Epidermal melanocyte (primary cell): Measurements from ENCODE around the gene FRAS1.
"Not testable (repeated sequence)": the region's sequence is repeated elsewhere in the genome, so short reads cannot be mapped to it uniquely, and the experiment has no call there.

Experiments
- DNase-seq: peaks from one replicate; pipeline ENCODE4 v3.0.0; 2011; ENCODE audit warnings: low spot score; ENCODE audit not compliant: insufficient read length

FRAS1 gene

DNA sequence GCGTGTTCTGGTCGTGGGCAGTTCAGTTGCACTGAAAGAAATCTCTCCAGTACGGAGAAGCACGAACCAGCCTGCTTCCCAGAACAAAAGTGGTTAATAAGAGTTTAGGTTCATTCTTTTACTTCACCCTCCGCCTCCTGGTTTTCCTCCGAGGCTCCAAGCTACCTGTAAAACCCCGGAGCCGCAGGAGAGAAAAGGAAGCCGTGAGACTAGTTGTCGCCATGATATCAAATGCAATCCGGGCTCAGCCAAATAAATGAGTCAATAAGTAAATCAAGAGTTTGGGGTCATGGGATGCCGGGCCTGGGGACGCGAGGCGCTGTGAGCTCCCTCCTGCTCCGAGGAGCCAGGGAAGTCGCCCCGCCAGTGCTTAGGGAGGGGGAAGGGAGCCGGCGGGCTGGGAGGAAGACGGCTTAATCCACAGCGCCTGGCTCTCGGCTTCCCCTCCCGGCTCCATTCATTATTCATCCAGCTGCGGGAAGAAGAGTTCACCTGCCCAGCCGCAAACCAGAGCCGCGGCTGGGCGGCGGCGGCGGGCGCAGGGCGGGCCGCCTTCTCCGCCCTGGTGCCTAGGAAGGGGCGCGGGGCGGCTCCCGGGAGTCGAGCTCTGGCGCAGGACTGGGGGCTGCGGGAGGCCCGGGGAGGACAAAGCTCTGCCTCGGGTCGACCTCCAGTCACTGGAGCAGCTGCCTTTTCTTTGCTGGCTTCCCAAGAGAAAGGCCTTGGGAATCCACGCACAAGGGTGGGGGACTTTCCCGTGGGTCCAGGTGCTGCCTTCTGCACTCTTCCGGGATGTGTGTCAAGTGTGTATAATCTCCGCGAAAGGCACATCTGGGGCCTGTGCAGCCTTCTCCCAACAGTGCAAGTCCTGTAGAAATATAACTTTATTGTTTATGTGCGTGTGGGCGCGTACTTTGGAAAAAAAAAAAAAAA, 1.7 kb downstream of the FRAS1 start:
- DNase-seq = no peak

DNA sequence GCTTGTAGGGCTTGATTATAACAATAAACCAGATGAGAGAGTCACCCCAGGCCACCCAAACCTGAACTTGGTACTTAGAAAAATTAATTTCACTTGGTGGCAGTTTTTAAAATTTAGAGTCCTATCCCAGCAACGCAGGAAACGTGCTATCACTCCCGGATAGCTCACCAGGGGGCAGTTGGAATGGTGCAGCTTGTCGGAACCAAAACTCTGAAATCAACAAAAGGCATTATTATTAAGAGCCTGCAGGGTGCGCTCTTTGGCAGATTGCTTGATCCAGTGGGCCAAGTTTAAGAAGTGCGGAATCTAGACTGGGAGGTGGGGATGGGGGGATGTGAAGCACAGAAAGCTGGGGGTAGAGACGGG, 2.4 kb downstream of the FRAS1 start:
- peak; percentile 54 for DNase-seq

DNA sequence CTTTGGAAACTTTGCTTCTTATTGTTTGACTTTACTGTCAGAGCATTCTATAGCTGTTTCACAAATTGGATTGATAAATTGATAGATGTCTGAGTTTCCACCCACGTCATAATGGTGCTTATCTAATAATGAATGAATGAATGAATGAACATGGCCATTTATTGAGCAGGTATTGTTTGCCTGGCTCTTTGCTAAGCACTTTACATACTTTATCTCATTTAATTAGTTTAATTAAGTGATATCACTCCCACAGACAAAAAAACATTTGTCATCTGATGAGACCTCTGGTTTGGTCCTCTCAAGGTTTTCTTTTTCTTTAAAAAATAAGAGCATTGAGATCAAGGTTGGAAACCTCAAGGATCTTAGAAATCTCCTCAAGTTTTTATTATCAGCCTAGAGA, 2.8 kb downstream of the FRAS1 start:
- DNase-seq = no peak

DNA sequence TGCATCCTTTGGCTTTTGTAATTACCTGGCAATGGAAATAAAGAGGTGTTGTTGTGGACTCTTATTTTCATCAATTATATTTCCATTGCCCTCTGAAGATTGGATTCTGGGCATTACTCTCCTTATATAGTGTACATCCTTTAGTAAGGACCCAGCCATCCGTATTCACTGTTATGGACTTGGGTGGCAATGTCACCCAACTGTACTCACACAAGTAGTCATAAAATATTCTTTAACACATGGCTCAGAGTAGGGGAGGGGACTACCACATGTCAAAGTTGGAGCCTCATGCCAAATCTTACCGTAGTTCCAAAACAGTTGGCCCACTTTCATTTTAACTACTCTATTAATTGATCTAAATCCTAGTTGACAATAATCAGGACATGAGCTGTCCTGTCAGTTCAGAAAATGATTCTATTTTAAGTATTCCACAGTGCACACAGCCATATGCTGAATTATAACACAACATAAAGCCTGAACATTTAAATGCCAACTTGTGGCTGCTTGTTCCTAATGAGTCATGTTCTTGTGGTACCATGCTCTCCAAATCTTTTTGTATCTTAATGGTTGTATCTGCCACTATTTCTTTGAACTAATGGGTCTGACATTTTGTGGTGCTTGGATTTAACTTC, 4.9 kb downstream of the FRAS1 start:
- DNase-seq = no peak

DNA sequence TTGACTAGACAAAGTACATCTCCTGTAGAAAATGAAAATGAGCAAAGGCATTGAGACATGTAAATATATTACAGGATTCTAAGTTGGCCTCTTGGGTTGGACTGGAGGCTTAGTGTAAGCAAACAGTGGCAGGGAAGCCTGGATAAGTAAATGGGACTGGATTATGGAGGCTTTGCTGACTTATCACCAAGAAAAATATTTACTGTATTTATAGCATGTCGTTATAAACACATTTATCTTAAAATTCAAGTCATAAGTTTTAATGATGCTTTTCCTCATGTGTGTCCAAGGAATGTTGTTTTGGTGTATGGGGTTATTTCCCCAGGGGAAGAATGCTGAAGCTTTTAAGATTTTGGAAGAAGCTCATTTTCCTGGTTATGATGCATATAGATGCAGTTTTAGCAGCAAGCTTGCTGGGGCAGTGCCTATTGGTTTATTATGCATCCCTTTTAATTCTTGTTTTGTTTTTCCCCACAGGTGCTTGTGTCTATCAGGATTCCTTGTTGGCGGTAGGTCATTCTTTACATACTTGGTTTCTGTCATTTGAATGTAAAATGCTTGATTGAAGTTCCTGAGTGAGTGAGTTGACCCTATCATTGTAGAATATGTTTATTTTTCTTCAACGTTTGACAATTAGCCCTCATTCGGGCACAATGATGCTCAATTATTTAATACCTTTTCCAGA, 8.5 kb downstream of the FRAS1 start:
- no peak for DNase-seq

DNA sequence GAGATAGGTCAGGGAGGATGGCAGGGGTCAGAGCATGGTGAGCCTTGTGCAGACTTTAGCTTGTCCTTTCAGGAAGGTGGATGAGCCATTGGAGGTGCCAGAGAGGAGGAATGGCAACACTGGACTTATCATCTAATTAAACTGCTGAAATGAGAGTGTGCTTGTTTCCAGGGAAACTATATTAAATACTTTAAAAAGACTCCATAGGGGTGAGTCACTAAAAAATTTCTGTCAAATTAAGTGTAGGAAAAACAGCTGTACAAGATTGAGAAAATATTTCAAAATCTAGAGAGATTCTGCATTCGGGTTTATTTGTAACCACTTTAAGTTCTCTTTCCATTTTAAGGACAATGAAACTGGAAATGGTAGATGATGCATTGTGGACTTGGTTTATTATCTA, 11.4 kb downstream of the FRAS1 start:
- no peak for DNase-seq

DNA sequence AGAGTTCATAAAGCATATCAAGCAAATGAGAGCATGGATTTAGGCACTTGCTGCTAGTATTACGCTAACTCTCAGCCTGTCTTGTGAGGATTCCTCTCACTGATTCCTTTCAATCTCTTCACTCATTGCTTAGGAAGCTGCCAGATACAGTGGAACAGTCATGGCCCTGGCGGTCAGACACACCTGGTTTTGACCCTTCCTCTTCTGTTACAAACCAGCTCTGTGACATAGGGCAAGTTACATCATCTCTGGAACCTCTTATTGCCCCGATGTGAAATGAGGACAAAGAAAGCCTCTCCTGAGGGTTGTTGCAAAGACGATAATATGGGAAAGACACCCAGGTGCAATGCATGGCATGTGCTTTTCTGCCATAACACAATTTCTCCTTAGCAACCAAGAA, 12.2 kb downstream of the FRAS1 start:
- DNase-seq = no peak

DNA sequence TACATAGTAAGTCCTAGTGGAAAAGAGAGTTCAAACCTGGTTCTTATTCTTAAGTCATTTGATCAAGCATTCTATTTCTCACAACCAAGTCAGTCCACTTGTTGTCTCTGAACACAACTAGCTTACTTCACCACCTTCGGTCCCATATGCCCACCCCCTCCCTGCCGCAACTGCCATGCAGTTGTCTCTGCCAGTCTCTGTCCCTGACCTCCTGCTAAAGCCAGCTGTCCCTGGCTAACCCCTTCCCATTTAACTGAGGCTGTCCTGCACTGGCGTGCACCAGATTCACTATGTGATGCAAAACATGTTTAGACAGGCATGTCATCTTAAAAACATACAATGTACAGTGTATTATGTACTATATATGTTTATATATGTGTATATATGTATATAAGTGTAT, 12.7 kb downstream of the FRAS1 start:
- DNase-seq = no peak

DNA sequence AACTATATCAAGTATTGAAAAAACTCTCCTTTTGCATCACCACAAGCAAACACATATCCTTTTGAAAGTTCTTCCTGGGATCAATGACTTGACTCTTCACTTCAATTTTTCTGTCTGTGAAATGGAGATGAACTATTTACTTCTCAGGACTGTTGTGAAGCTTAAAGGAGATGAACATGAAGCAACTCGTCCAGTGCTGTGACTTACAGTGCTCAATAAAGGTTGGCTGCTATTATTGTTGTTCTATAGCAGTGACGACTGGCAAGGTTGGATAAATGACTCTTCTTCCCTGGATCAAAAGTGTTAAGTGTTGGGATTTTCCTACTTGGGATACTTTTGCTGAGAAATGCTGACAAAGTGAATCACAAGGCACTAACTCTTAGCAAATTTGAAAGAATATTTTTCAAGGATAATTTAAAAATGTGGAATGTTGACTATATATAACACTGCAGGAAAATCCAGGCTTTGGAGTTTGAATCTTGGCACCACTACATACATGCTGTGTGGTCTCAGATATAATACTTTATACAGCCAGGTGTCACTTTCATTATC, 13.7 kb downstream of the FRAS1 start:
- no peak for DNase-seq

DNA sequence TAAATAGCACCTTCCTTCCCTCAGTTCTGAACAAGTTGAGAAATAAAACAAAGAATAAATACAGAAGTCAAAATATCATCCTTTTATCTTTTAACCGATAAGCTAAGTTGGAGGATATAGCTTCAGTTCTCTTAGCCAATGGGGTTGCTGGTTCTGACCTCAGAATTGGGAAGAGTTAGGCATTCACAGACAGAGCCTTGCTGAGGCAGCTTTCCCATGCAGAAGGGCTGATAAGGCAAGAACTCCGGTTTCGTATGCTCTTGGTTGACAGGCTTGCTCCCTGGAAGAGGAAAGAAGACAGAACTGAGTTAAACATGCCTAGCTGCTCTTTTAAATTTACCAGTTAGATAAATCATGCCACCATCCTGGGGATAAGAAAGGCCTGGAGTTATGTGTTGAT, 17.6 kb downstream of the FRAS1 start:
- no peak for DNase-seq

DNA sequence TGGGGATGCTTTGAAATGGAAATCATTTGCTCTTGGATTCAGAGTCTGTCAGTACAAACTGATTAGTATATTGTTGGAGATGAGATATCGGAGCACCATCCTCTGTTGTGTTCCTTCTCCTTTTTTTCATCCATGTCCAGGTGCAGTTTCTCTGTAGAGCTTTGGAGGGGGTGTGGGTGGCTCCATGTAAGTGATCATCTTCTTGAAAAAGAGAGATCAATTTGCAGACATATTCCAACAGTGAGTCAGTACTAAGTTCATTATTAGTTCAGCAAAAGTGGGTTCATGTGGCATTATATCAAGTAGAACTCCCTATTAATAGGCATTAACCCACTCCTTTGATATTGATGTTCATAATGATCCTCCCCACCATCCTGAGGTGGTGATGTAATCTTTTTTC, 18.9 kb downstream of the FRAS1 start:
- no peak for DNase-seq

DNA sequence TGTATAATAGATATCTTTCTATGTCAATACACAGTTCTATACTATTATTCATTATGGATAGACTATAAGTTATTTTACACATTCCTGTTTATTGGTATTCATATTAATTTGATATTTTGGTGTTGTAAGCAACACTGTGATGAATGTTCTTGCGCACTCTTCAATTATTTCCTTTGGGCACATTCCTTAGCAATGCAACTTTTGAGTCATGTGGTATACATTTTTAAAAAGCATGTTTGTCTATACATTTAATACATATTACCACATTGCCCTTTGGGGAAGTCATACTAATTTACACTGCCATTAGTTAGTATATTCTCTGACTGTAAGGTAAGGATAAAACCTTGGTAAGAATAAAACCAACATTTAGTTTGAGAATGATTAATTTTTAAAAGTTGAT, 21.0 kb downstream of the FRAS1 start:
- no peak for DNase-seq

DNA sequence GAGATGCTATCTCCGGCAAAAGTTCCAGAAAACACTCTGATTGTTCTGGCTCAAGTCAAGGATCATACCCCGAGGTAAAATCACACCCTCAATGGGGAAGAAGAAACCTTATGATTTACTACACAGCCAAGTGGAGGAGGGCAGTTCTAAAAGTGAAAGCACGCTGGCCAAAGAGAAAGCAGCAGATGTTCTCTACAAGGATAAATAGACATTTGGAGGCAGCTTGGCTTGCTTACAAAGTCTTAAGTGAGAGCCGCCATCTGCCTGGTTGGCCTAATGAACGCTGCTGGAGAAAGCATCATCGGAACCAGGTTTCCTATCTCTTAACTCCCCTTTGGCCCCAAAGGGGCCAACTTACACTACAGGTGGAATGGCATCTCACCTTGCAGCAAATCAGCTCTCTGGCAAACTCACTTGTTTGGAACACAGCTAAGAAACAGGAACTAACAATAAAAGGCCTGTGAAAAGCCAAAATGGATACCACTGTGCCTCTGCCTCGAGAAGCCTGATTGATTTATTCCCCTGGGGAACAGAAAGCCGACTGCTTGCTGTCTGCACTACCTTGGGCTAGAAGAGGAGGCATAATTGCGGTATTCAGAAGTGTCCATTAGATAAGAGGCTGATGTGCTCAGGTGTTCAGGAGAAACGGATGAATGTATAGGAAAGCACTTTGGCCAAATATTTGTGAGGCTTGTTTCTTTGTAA, 22.8 kb downstream of the FRAS1 start:
- DNase-seq = no peak

DNA sequence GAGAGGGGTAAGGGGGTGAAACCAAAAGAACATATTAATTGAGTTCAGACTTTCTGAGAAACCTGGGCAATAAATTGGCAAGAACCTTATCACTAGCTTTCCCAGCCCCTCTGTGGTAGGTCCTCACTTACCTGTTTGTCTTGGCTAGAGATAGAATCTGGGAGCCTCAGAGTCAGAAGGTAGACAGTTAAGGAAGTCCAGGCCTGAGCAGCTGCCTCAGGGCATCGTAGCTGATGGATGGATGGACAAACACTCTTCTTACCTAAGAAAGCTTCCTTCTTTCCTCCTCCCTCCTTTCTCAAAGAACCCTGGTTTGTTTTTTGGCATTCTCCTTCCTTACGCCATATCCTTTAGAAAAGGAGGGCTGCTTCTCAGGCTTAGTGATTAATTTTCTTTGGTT, 24.4 kb downstream of the FRAS1 start:
- DNase-seq = no peak

DNA sequence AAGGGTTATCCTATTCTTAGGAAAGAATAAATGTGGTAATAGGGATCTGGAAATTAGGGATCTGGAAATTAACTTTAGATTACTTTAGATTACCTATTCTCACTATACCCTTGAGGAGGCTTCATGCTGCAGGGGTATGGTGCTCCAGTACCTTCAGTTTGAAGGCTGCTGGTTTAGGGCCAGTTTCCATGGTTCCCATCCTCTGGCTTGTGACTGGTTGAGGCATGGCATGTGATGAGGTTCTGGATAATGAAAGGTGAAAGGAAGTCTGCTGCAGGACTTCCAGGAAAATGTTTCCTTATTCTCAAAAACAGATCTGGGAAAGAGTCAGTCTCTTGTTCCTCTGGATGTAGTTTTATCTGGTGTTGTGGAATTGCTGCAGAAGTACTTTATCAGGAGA, 25.9 kb downstream of the FRAS1 start:
- no peak for DNase-seq

DNA sequence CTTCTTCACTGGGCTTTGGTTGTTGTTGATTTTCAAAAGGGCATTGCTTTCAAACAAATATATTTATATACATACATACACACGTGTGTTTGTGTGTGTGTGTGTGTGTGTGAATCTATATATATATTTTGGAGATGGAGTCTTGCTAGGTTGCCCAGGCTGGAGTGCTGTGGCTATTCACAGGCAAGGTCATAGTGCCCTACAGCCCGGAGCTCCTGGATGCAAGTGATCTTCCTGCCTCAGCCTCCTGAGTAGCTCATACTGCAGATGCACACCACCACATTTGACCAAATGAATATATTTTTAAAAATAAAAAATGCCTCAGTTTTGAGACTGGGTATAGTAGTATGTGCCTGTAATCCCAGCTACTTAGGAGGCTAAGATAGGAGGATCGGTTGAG, 34.4 kb downstream of the FRAS1 start:
- DNase-seq = no peak

DNA sequence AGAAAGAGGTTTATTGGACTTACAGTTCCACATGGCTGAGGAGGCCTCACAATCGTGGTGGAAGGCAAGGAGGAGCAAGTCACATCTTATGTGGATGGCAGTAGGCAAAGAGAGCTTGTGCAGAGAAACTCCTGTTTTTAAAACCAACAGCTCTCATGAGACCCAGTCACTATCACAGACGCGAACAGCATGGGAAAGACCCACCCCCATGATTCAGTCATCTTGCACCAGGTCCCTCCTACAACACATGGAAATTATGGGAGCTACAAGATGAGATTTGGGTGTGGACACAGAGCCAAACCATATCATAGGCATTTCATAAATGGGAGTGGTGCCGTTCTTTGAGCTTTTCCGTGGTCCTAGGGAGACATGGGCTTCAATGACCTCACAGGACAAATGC, 35.2 kb downstream of the FRAS1 start:
- DNase-seq = not testable (repeated sequence)

DNA sequence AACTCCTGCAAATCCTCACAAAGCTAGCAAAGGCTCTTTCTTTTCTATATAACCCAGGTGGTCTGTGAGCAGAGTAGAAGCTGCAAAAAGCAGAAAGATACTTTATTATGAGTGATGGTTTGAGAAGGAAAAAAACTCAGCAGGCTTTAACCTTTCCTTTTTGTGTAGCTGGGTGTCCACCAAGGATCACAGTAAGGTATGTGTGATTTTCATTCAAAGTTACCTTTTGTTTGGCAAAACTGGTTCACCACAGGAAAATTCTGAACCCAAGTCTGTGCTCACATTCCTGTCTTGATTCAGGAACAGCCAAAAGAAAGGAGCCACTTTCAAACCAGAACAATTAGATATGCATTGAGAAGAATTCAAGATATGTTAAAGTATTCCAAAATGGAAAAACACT, 35.7 kb downstream of the FRAS1 start:
- no peak for DNase-seq

DNA sequence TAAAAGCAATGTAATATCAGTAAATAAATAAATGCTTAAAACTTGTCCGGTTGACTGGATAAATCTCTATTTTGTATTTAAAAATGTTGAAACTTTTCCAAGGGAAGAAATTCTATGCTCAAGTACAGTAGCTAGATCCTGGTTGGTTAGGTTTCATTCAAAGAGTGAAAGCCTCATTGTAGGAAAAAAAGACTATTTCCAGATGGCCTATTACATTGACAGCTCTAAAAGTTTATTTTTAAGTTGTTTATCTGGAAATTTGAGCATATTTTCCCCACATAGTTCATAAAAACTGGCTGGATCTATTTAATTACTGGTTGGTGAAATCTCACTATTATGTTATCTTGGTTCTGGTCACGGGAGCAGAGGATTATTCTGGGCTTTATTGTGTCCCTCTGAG, 38.0 kb downstream of the FRAS1 start:
- no peak for DNase-seq

DNA sequence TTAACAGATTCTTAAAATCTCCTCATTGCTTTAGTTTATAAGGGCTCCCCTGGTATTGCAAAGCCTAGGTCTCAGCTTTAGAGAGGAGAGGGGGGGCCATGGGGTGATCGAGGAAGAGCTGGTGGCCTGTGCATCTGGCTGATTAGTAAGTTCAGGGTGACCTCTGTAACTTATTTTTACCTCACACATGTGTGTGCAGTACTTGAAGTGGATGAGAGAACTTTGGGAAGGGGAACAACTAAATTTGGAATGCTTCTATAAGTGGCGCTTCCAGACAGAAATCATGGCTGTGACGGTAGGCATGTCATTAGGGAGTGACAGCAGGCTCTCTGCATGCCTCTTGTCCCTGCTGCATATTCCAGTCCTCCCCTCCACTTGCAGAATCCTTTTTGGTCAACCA, 41.9 kb downstream of the FRAS1 start:
- DNase-seq = no peak

DNA sequence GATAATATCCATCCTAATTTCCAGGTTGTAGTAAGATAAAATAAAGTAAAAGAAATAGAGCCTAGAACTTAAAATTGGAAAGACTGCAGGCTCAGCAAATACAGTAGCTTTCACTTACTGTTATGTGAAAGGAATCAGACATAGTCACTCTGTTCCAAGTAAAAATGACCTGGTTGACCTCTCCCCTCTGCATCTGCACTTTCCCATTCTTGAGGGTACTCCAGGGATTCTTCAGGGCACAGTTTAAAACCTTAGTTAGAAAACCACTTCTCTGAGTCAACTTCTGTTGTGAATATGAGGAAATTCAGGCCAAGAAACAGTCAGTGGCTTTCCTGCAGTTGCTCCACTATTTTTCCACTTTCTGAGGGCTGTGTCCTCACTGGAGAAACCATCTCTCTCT, 42.9 kb downstream of the FRAS1 start:
- no peak for DNase-seq

DNA sequence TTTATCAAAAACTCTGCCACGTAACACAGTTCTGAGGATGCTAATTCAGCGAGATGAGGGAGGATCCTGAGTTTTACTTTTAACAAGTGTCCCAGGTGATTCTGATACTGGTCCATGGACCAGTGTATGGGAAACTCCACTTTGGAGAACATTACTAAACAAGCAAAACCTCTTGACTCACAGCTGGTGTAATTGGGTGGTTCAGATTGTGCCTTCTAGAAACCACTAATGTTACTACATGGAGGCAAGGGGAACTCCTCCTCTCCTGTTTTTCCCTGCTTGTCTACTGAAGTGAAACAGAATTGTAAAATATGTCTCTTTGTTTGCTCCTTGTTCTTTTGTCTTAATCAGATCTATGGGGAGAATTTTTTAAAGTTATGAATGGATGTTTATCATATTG, 62.6 kb downstream of the FRAS1 start:
- DNase-seq = no peak
